PC-3 (cell line): ENCODE measurements around the gene MYOF. TPM values are rescaled to one million over a fixed set of nuclear protein-coding genes. Genes with fewer than 3 reads are reported as not detected.

Source experiments
- ATAC-seq: fragments of 200-7000 bp; cut with Tn5 transposase; 2 replicates; pipeline ENCODE4 v1.9.1; 2020; ENCODE audit warnings: mild to moderate bottlenecking, moderate library complexity
- BruUV-seq: library from RNA; stranded (reverse); fragments of 400-500 nt; replicated peaks from 2 replicates; lab custom pipeline; 2021; lab: Mats Ljungman, UMichigan
- CTCF ChIA-PET: fragments of 300-600 bp; sonication (Branson Sonifier 250); formaldehyde crosslinking; loops from one replicate; lab custom pipeline; 2022; ENCODE audit warnings: antibody characterized with exemption; lab: Charles Lee
- POLR2A ChIA-PET: fragments of 300-600 bp; sonication (Branson Sonifier 250); formaldehyde crosslinking; loops from one replicate; lab custom pipeline; 2022; ENCODE audit warnings: antibody characterized with exemption; ENCODE audit not compliant: unreplicated experiment; lab: Charles Lee
- DNase-seq: peaks from one replicate; pipeline ENCODE4 v3.0.0-alpha.2; 2015
- H2AFZ ChIP-seq: fragments of 300-600 bp; sonication (generic); 2 replicates; pipeline ENCODE4 v1.6.0; 2016; ENCODE audit warnings: antibody characterized with exemption, low read length
- H3F3A ChIP-seq: fragments of 300-600 bp; sonication (generic); one replicate; pipeline ENCODE4 v1.6.0; 2017; ENCODE audit warnings: antibody characterized with exemption, low read length, control low read depth, mild to moderate bottlenecking; ENCODE audit not compliant: unreplicated experiment
- H3K27ac ChIP-seq: fragments of 300-600 bp; sonication (generic); 2 replicates; pipeline ENCODE4 v1.5.1; 2016; ENCODE audit warnings: mild to moderate bottlenecking, low read length
- H3K27me3 ChIP-seq: fragments of 300-600 bp; sonication (generic); 2 replicates; pipeline ENCODE4 v1.6.1; 2016; ENCODE audit warnings: low read length, mixed read lengths
- H3K36me3 ChIP-seq: fragments of 300-600 bp; sonication (generic); 2 replicates; pipeline ENCODE4 v1.6.1; 2016; ENCODE audit warnings: low read depth, mixed run types, low read length, mixed read lengths
- H3K4me1 ChIP-seq: fragments of 300-600 bp; sonication (generic); 2 replicates; pipeline ENCODE4 v1.5.1; 2016; ENCODE audit warnings: low read length; ENCODE audit not compliant: insufficient read depth
- H3K4me2 ChIP-seq: fragments of 300-600 bp; sonication (generic); 2 replicates; pipeline ENCODE4 v1.6.0; 2016; ENCODE audit warnings: low read length
- H3K4me3 ChIP-seq: fragments of 300-600 bp; sonication (generic); 2 replicates; pipeline ENCODE4 v1.5.1; 2016; ENCODE audit warnings: mild to moderate bottlenecking, low read length, mixed read lengths
- H3K79me2 ChIP-seq: fragments of 300-600 bp; sonication (generic); 2 replicates; pipeline ENCODE4 v1.6.1; 2017; ENCODE audit warnings: low read length, mixed read lengths
- H3K9ac ChIP-seq: fragments of 300-600 bp; sonication (generic); 2 replicates; pipeline ENCODE4 v1.6.0; 2016; ENCODE audit warnings: mild to moderate bottlenecking, low read length
- H3K9me2 ChIP-seq: fragments of 300-600 bp; sonication (generic); replicated peaks from 2 replicates; pipeline ENCODE4 v1.6.1; 2016; ENCODE audit warnings: mixed run types, low read length, mixed read lengths
- H3K9me3 ChIP-seq: fragments of 300-600 bp; sonication (generic); 2 replicates; pipeline ENCODE4 v1.6.1; 2016; ENCODE audit warnings: low read length, mixed read lengths
- H4K20me1 ChIP-seq: fragments of 300-600 bp; sonication (generic); 2 replicates; pipeline ENCODE4 v1.6.1; 2016; ENCODE audit warnings: low read length, mixed read lengths
- CTCF ChIP-seq: fragments of 300-600 bp; sonication (generic); conservative IDR thresholded peaks from 2 replicates; pipeline ENCODE4 v1.5.1; 2017; ENCODE audit warnings: antibody characterized with exemption, low read depth, mild to moderate bottlenecking, low read length
- EZH2 ChIP-seq: fragments of 300-600 bp; sonication (generic); IDR thresholded peaks from one replicate; pipeline ENCODE4 v1.6.1; 2017; ENCODE audit warnings: antibody characterized with exemption, mild to moderate bottlenecking, low read length; ENCODE audit not compliant: unreplicated experiment
- EZH2phosphoT487 ChIP-seq: fragments of 300-600 bp; sonication (generic); IDR thresholded peaks from 2 replicates; pipeline ENCODE4 v1.6.1; 2018; ENCODE audit warnings: mild to moderate bottlenecking, antibody characterized with exemption, low read length, borderline replicate concordance
- intact Hi-C: fragments of 100-400 bp; cut with micrococcal nuclease; formaldehyde crosslinking; loops from 2 replicates; pipeline ENCODE4 v1.9.0; 2023
- total RNA-seq: library from RNA; depleted of rRNA; stranded (reverse); fragments of >200 nt; gene quantifications from 2 replicates; pipeline ENCODE4 v1.2.3, GENCODE V29; 2014

The MYOF gene
- total RNA-seq, 1 experiment from 2014 or later = 174 TPM

GRCh38 chr10:93357680-93358079, 124.5 kb downstream of the MYOF start:
- CTCF ChIA-PET = no interaction called here
- Histone ChIP-seq H3K9me3 (no peaks in the 10 kb centered on the region), H3F3A (no peaks in the 10 kb centered on the region), H3K27ac (no peak overlapping the region), H3K4me3 (no peak overlapping the region), H2AFZ (no peak overlapping the region), H4K20me1 (no peaks in the 10 kb centered on the region), H3K27me3 (no peaks in the 10 kb centered on the region), H3K36me3 (peaks cover 76% of the 10 kb centered on the region), H3K4me2 (no peak overlapping the region), H3K9me2 (no peaks in the 10 kb centered on the region), H3K79me2 (no peaks in the 10 kb centered on the region), H3K9ac (no peak overlapping the region), H3K4me1 (no peaks in the 10 kb centered on the region)
- DNase-seq (peak; percentile 34), ATAC-seq (peak; percentile 54; the same call in 1 of the 2 replicates)
- intact Hi-C loops = no loop called here
- no TSS peak for BruUV-seq
- POLR2A ChIA-PET = no interaction called here
- no peak for TF ChIP-seq EZH2phosphoT487
- TF ChIP-seq CTCF = peak; percentile 52

- CTCF ChIA-PET = no interaction called here
Measured at GRCh38 chr10:93356516-93356915, 125.6 kb downstream of the MYOF start.

More at GRCh38 chr10:93356516-93356915, 125.6 kb downstream of the MYOF start:
- POLR2A ChIA-PET = interaction anchor here (0.5 kb wide), 1 partner anchor 115 kb away, joined by 14 read pairs; no protein-coding TSS in a partner anchor
- no peaks in the 10 kb centered on the region for H3K27me3 ChIP-seq
- H4K20me1 ChIP-seq = no peaks in the 10 kb centered on the region
- H3K4me3 ChIP-seq = no peak overlapping the region
- H3K4me1 ChIP-seq = no peaks in the 10 kb centered on the region
- H3K9me2 ChIP-seq = no peaks in the 10 kb centered on the region
- TF ChIP-seq EZH2phosphoT487 = no peak
- TF ChIP-seq EZH2 = no peak
- TF ChIP-seq CTCF = no peak
- no peak overlapping the region for H3K9ac ChIP-seq
- intact Hi-C loops = no loop called here
- DNase-seq = no peak
- no peaks in the 10 kb centered on the region for H3K79me2 ChIP-seq
- H3K27ac ChIP-seq = no peak overlapping the region
- no peak for ATAC-seq
- no peaks in the 10 kb centered on the region for H3F3A ChIP-seq
- H3K9me3 ChIP-seq = no peaks in the 10 kb centered on the region
- no TSS peak for BruUV-seq
- H2AFZ ChIP-seq = no peak overlapping the region
- H3K4me2 ChIP-seq = no peak overlapping the region
- H3K36me3 ChIP-seq = peaks cover 82% of the 10 kb centered on the region
